UCSD-AML1 (cell line): ENCODE measurements around the gene CWC27.
A peak's percentile ranks its signal among the peaks of the same experiment; 100 is the strongest.

ENCODE experiments used
- DNase-seq: peaks from one replicate; lab custom pipeline; 2025; ENCODE audit not compliant: unreplicated experiment; lab: John Stamatoyannopoulos, UW

CWC27 gene

GRCh38 chr5:65032250-65032649 is 263.5 kb downstream of the CWC27 start:
- no peak for DNase-seq

GRCh38 chr5:65034029-65034812 is 265.5 kb downstream of the CWC27 start:
- DNase-seq, result no peak

GRCh38 chr5:65034813-65035209 is 266.1 kb downstream of the CWC27 start:
- DNase-seq, result no peak

GRCh38 chr5:65035211-65036206 is 266.8 kb downstream of the CWC27 start:
- DNase-seq, result peak; percentile 22

GRCh38 chr5:65037831-65038815 is 269.4 kb downstream of the CWC27 start:
- DNase-seq, result no peak

- peak; percentile 9 for DNase-seq
Measured at GRCh38 chr5:65041296-65042158, 272.8 kb downstream of the CWC27 start.

- DNase-seq, result no peak
Measured at GRCh38 chr5:65043843-65044359, 275.2 kb downstream of the CWC27 start.

- no peak for DNase-seq
Measured at GRCh38 chr5:65047225-65047624, 278.5 kb downstream of the CWC27 start.

- no peak for DNase-seq
Measured at GRCh38 chr5:65047948-65048690, 279.4 kb downstream of the CWC27 start.

GRCh38 chr5:65050140-65050539 is 281.4 kb downstream of the CWC27 start:
- DNase-seq, result no peak

- DNase-seq, result no peak
Measured at GRCh38 chr5:65050826-65051498, 282.2 kb downstream of the CWC27 start.

GRCh38 chr5:65055938-65056337 is 287.2 kb downstream of the CWC27 start:
- DNase-seq, result no peak

- peak; percentile 10 for DNase-seq
Measured at GRCh38 chr5:65059681-65060598, 291.2 kb downstream of the CWC27 start.

- no peak for DNase-seq
Measured at GRCh38 chr5:65061250-65061973, 292.7 kb downstream of the CWC27 start.

GRCh38 chr5:65061974-65062353 is 293.2 kb downstream of the CWC27 start:
- DNase-seq, result no peak

GRCh38 chr5:65062469-65063083 is 293.8 kb downstream of the CWC27 start:
- no peak for DNase-seq
